Activated T-helper 2 cell treated with anti-CD3 and anti-CD28 coated beads, Interferon-gamma antibody, Interleukin-2, Interleukin-4, amounts not matched to agents 10 μg/mL and 5 μg/mL and 100 μg/mL, durations not matched to agents 14 hours and 24 hours and 36 hours (primary cell): ENCODE measurements around the gene KCNK7. TPM values are rescaled to one million over a fixed set of nuclear protein-coding genes. Genes with fewer than 3 reads are reported as not detected.

Experiments
- DNase-seq: peaks from one replicate; pipeline ENCODE4 v3.0.0; 2021; ENCODE audit warnings: low spot score
- H3K27ac Mint-ChIP-seq: one replicate; pipeline ENCODE4 v1.8.0; 2021; ENCODE audit warnings: mixed read lengths
- H3K27me3 Mint-ChIP-seq: one replicate; pipeline ENCODE4 v1.8.0; 2021; ENCODE audit warnings: low read depth, mixed read lengths
- H3K36me3 Mint-ChIP-seq: one replicate; pipeline ENCODE4 v1.8.0; 2021; ENCODE audit warnings: low read depth, mixed read lengths
- H3K4me1 Mint-ChIP-seq: one replicate; pipeline ENCODE4 v1.8.0; 2021; ENCODE audit warnings: low read depth, mixed read lengths
- H3K4me3 Mint-ChIP-seq: one replicate; pipeline ENCODE4 v1.8.0; 2021; ENCODE audit warnings: low read depth, mild to moderate bottlenecking, moderate library complexity, mixed read lengths
- H3K9me3 Mint-ChIP-seq: one replicate; pipeline ENCODE4 v1.8.0; 2021; ENCODE audit warnings: mixed read lengths
- intact Hi-C: fragments of 100-400 bp; cut with micrococcal nuclease; formaldehyde crosslinking; loops from one replicate; pipeline ENCODE4 v1.15.1; 2023
- total RNA-seq: library from RNA; stranded (reverse); gene quantifications from 2 replicates; pipeline ENCODE4 v1.2.3, GENCODE V29; 2022

Gene KCNK7
- total RNA-seq, 1 donor from 2014 or later: 0.78 TPM

GRCh38 chr11:65576867-65577755 lies 18.5 kb downstream of the KCNK7 start:
- no peak for DNase-seq
- Mint-ChIP-seq H3K27me3 (no peaks in the 10 kb centered on the region), H3K9me3 (no peaks in the 10 kb centered on the region), H3K4me3 (peak overlapping the region; percentile 90), H3K27ac (peak overlapping the region; percentile 75), H3K4me1 (peaks cover 37% of the 10 kb centered on the region), H3K36me3 (peaks cover 60% of the 10 kb centered on the region)
- intact Hi-C loops: loop anchor here (10.0 kb wide), 2 partner anchors 278 to 462 kb away; partner anchors contain the start of genes CFL1, TM7SF2 and ZNHIT2

- Mint-ChIP-seq H3K4me1 (peaks cover 44% of the 10 kb centered on the region), H3K9me3 (no peaks in the 10 kb centered on the region), H3K4me3 (peak overlapping the region; percentile 90), H3K27ac (peak overlapping the region; percentile 75), H3K36me3 (peaks cover 58% of the 10 kb centered on the region), H3K27me3 (no peaks in the 10 kb centered on the region)
- DNase-seq: no peak
- intact Hi-C loops: loop anchor here (10.0 kb wide), 2 partner anchors 278 to 462 kb away; partner anchors contain the start of genes CFL1, TM7SF2 and ZNHIT2
Measured at GRCh38 chr11:65576232-65576866, 19.3 kb downstream of the KCNK7 start.

- Mint-ChIP-seq H3K4me1 (peaks cover 46% of the 10 kb centered on the region), H3K27ac (peak within 1 kb of the TSS; percentile 95), H3K27me3 (no peaks in the 10 kb centered on the region), H3K4me3 (peak within 1 kb of the TSS; percentile 91), H3K9me3 (no peaks in the 10 kb centered on the region), H3K36me3 (peaks cover 52% of the 10 kb centered on the region)
- DNase-seq: peak; percentile 76
- intact Hi-C loops: loop anchor here (1.0 to 10.0 kb wide), 5 partner anchors 29 to 461 kb away; partner anchors contain the start of genes CFL1, PCNX3, TM7SF2 and ZNHIT2
Measured at GRCh38 chr11:65575568-65576231, 19.9 kb downstream of the KCNK7 start, which contains the start of gene EHBP1L1. Gene EHBP1L1 (plus strand): TSS chr11:65576053. CDS start chr11:65576303, 250 bp downstream.

GRCh38 chr11:65574811-65575567 lies 20.6 kb downstream of the KCNK7 start:
- Mint-ChIP-seq H3K36me3 (peaks cover 50% of the 10 kb centered on the region), H3K4me1 (peaks cover 46% of the 10 kb centered on the region), H3K27ac (peak overlapping the region; percentile 95), H3K4me3 (peak overlapping the region; percentile 91), H3K9me3 (no peaks in the 10 kb centered on the region), H3K27me3 (no peaks in the 10 kb centered on the region)
- no peak for DNase-seq
- intact Hi-C loops: loop anchor here (1.0 to 10.0 kb wide), 9 partner anchors 13 to 548 kb away; partner anchors contain the start of genes CFL1, KAT5, PCNX3 and SNX15

- Mint-ChIP-seq H3K4me1 (peaks cover 48% of the 10 kb centered on the region), H3K36me3 (peaks cover 43% of the 10 kb centered on the region), H3K4me3 (peak overlapping the region; percentile 91), H3K27me3 (no peaks in the 10 kb centered on the region), H3K27ac (peak overlapping the region; percentile 95), H3K9me3 (no peaks in the 10 kb centered on the region)
- intact Hi-C loops: loop anchor here (1.0 to 10.0 kb wide), 7 partner anchors 14 to 547 kb away; partner anchors contain the start of genes CFL1, KAT5, SNX15 and TM7SF2
- DNase-seq: peak; percentile 88
Measured at GRCh38 chr11:65574109-65574810, 21.3 kb downstream of the KCNK7 start.

- no peaks in the 10 kb centered on the region for H3K9me3 Mint-ChIP-seq
- peak overlapping the region; percentile 85 for H3K27ac Mint-ChIP-seq
- intact Hi-C loops: loop anchor here (1.0 to 10.0 kb wide), 7 partner anchors 15 to 546 kb away; partner anchors contain the start of genes CFL1, KAT5, SNX15 and TM7SF2
- H3K27me3 Mint-ChIP-seq: no peaks in the 10 kb centered on the region
- H3K4me3 Mint-ChIP-seq: peak overlapping the region; percentile 84
- DNase-seq: no peak
- peaks cover 41% of the 10 kb centered on the region for H3K36me3 Mint-ChIP-seq
- H3K4me1 Mint-ChIP-seq: peaks cover 52% of the 10 kb centered on the region
Measured at GRCh38 chr11:65573391-65574079, 22.1 kb downstream of the KCNK7 start.

GRCh38 chr11:65572356-65573051 lies 23.1 kb downstream of the KCNK7 start, which contains the start of gene FAM89B:
Gene FAM89B (plus strand): TSS chr11:65572538. CDS start chr11:65572670, 132 bp downstream.
- peak; percentile 90 for DNase-seq
- peak within 1 kb of the TSS; percentile 97 for H3K4me3 Mint-ChIP-seq
- intact Hi-C loops: loop anchor here (5.0 to 10.0 kb wide), 5 partner anchors 80 to 545 kb away; partner anchors contain the start of genes CFL1, KAT5, SNX15 and TM7SF2
- H3K36me3 Mint-ChIP-seq: peaks cover 41% of the 10 kb centered on the region
- H3K9me3 Mint-ChIP-seq: no peaks in the 10 kb centered on the region
- H3K4me1 Mint-ChIP-seq: peaks cover 47% of the 10 kb centered on the region
- H3K27ac Mint-ChIP-seq: peak within 1 kb of the TSS; percentile 87
- H3K27me3 Mint-ChIP-seq: no peaks in the 10 kb centered on the region

GRCh38 chr11:65571940-65572339 lies 23.7 kb downstream of the KCNK7 start:
- Mint-ChIP-seq H3K27ac (peak overlapping the region; percentile 87), H3K27me3 (no peaks in the 10 kb centered on the region), H3K4me3 (peak overlapping the region; percentile 97), H3K4me1 (peaks cover 47% of the 10 kb centered on the region), H3K36me3 (peaks cover 41% of the 10 kb centered on the region), H3K9me3 (no peaks in the 10 kb centered on the region)
- intact Hi-C loops: loop anchor here (5.0 to 10.0 kb wide), 5 partner anchors 80 to 545 kb away; partner anchors contain the start of genes CFL1, KAT5, SNX15 and TM7SF2
- DNase-seq: no peak

GRCh38 chr11:65571420-65571819 lies 24.2 kb downstream of the KCNK7 start:
- intact Hi-C loops: loop anchor here (5.0 to 10.0 kb wide), 5 partner anchors 81 to 544 kb away; partner anchors contain the start of genes CFL1, KAT5, SNX15 and TM7SF2
- peaks cover 49% of the 10 kb centered on the region for H3K4me1 Mint-ChIP-seq
- no peaks in the 10 kb centered on the region for H3K9me3 Mint-ChIP-seq

More at GRCh38 chr11:65571420-65571819, 24.2 kb downstream of the KCNK7 start:
- Mint-ChIP-seq H3K27ac (no peak overlapping the region), H3K36me3 (peaks cover 41% of the 10 kb centered on the region), H3K27me3 (no peaks in the 10 kb centered on the region), H3K4me3 (peak overlapping the region; percentile 97)
- no peak for DNase-seq
